GM21367 (cell line): Measurements from ENCODE around the gene APOL5.
"Not testable (repeated sequence)": the region's sequence is repeated elsewhere in the genome, so short reads cannot be mapped to it uniquely, and the experiment has no call there.

Experiments used
- ATAC-seq: cut with Tn5 transposase; IDR thresholded peaks from one replicate; pipeline ENCODE4 v1.9.1; 2021; ENCODE audit not compliant: unreplicated experiment

Gene APOL5

GRCh38 chr22:35708917-35709316 lies 8.8 kb upstream of the APOL5 start:
- ATAC-seq, result no peak

GRCh38 chr22:35711336-35711735 lies 6.3 kb upstream of the APOL5 start:
- ATAC-seq, result no peak

GRCh38 chr22:35712672-35713071 lies 5.0 kb upstream of the APOL5 start:
- no peak for ATAC-seq

- ATAC-seq, result no peak
These were observed 1.7 kb downstream of the APOL5 start for GRCh38 chr22:35719212-35719875.

GRCh38 chr22:35721960-35722359 lies 4.3 kb downstream of the APOL5 start:
- ATAC-seq, result no peak

GRCh38 chr22:35725521-35725920 lies 7.8 kb downstream of the APOL5 start:
- no peak for ATAC-seq

GRCh38 chr22:35726398-35726797 lies 8.7 kb downstream of the APOL5 start:
- no peak for ATAC-seq

- no peak for ATAC-seq
These were observed 9.3 kb downstream of the APOL5 start for GRCh38 chr22:35726933-35727332.

GRCh38 chr22:35727436-35727835 lies 9.8 kb downstream of the APOL5 start:
- no peak for ATAC-seq

- no peak for ATAC-seq
These were observed 11.1 kb downstream of the APOL5 start for GRCh38 chr22:35728639-35729308.

- ATAC-seq, result no peak
These were observed 11.6 kb downstream of the APOL5 start for GRCh38 chr22:35729309-35729698.

GRCh38 chr22:35731321-35731720 lies 13.6 kb downstream of the APOL5 start:
- ATAC-seq, result no peak

GRCh38 chr22:35732116-35732515 lies 14.4 kb downstream of the APOL5 start:
- no peak for ATAC-seq

GRCh38 chr22:35733036-35733435 lies 15.4 kb downstream of the APOL5 start:
- ATAC-seq, result no peak

GRCh38 chr22:35733791-35734516 lies 16.3 kb downstream of the APOL5 start:
- ATAC-seq, result no peak

- no peak for ATAC-seq
These were observed 16.8 kb downstream of the APOL5 start for GRCh38 chr22:35734517-35734827.

GRCh38 chr22:35735542-35735941 lies 17.9 kb downstream of the APOL5 start:
- ATAC-seq, result no peak

- no peak for ATAC-seq
These were observed 18.5 kb downstream of the APOL5 start for GRCh38 chr22:35736166-35736565.

GRCh38 chr22:35736701-35737100 lies 19.0 kb downstream of the APOL5 start:
- no peak for ATAC-seq

- ATAC-seq, result not testable (repeated sequence)
These were observed 20.2 kb downstream of the APOL5 start for GRCh38 chr22:35737886-35738285.

GRCh38 chr22:35739076-35739930 lies 21.6 kb downstream of the APOL5 start:
- no peak for ATAC-seq
